Neuronal stem cell (in vitro differentiated cells): Measurements from ENCODE around the gene TCAP.

Experiments used
- DNase-seq: peaks from one replicate; pipeline ENCODE4 v3.0.0-alpha.2; 2013; ENCODE audit warnings: low spot score
- H2AFZ ChIP-seq: one replicate; pipeline ENCODE4 v1.6.1; 2013; ENCODE audit warnings: mild to moderate bottlenecking, low read length, inconsistent platforms
- H2AK5ac ChIP-seq: 2 replicates; pipeline ENCODE4 v1.6.1; 2013; ENCODE audit warnings: low read depth, mild to moderate bottlenecking, inconsistent platforms, low read length, moderate library complexity, mixed read lengths
- H2BK120ac ChIP-seq: 2 replicates; pipeline ENCODE4 v1.6.1; 2013; ENCODE audit warnings: low read depth, mild to moderate bottlenecking, inconsistent platforms, low read length, moderate library complexity, mixed read lengths
- H2BK12ac ChIP-seq: one replicate; pipeline ENCODE4 v1.6.1; 2013; ENCODE audit warnings: low read length, inconsistent platforms
- H2BK15ac ChIP-seq: 2 replicates; pipeline ENCODE4 v1.6.1; 2013; ENCODE audit warnings: mild to moderate bottlenecking, low read length, inconsistent platforms, mixed read lengths
- H2BK5ac ChIP-seq: one replicate; pipeline ENCODE4 v1.6.1; 2013; ENCODE audit warnings: inconsistent platforms, mild to moderate bottlenecking, low read length, moderate library complexity
- H3K14ac ChIP-seq: one replicate; pipeline ENCODE4 v1.6.1; 2013; ENCODE audit warnings: low read length, inconsistent platforms
- H3K18ac ChIP-seq: 2 replicates; pipeline ENCODE4 v1.6.1; 2013; ENCODE audit warnings: low read length, inconsistent platforms
- H3K23ac ChIP-seq: 2 replicates; pipeline ENCODE4 v1.6.1; 2013; ENCODE audit warnings: low read depth, mild to moderate bottlenecking, mixed read lengths, low read length, inconsistent platforms; ENCODE audit not compliant: poor library complexity
- H3K27ac ChIP-seq: replicated peaks from 3 replicates; pipeline ENCODE4 v1.5.1; 2013; ENCODE audit warnings: low read length, inconsistent platforms
- H3K27me3 ChIP-seq, 3 experiments: 2 replicates each; pipeline ENCODE4 v1.6.1; 2013; ENCODE audit warnings: low read length in 3 of 3, mild to moderate bottlenecking in 2 of 3, inconsistent platforms in 1 of 3, low read depth in 1 of 3, mixed read lengths in 1 of 3, moderate library complexity in 1 of 3; ENCODE audit not compliant: control insufficient read depth in 3 of 3, insufficient read depth in 3 of 3
- H3K36me3 ChIP-seq, 2 donors: replicated peaks in 1 of 2; 2 replicates each; pipeline ENCODE4 v1.6.1; 2013; ENCODE audit warnings: low read length in 2 of 2; ENCODE audit not compliant: control insufficient read depth in 2 of 2, insufficient read depth in 2 of 2
- H3K4ac ChIP-seq: 2 replicates; pipeline ENCODE4 v1.6.1; 2013; ENCODE audit warnings: inconsistent platforms, mild to moderate bottlenecking, low read length, moderate library complexity
- H3K4me1 ChIP-seq, 2 donors: 1 replicate in 1 of 2; 2 replicates in 1 of 2; pipeline ENCODE4 v1.6.1; 2013; ENCODE audit warnings: low read length in 2 of 2, low read depth in 1 of 2; ENCODE audit not compliant: control insufficient read depth in 2 of 2, insufficient read depth in 1 of 2
- H3K4me2 ChIP-seq: one replicate; pipeline ENCODE4 v1.6.1; 2013; ENCODE audit warnings: mild to moderate bottlenecking, low read length, inconsistent platforms; ENCODE audit not compliant: insufficient read depth, poor library complexity, severe bottlenecking
- H3K4me3 ChIP-seq, 2 donors: 2 replicates each; pipeline ENCODE4 v1.5.1; 2013; ENCODE audit warnings: low read length in 2 of 2, mild to moderate bottlenecking in 2 of 2, inconsistent platforms in 1 of 2, moderate library complexity in 1 of 2
- H3K79me1 ChIP-seq: one replicate; pipeline ENCODE4 v1.6.1; 2013; ENCODE audit warnings: low read depth, mild to moderate bottlenecking, inconsistent platforms, low read length, moderate library complexity
- H3K9ac ChIP-seq: one replicate; pipeline ENCODE4 v1.6.1; 2013; ENCODE audit warnings: mild to moderate bottlenecking, low read depth, low read length, inconsistent platforms; ENCODE audit not compliant: poor library complexity
- H3K9me3 ChIP-seq, 2 donors: replicated peaks in 1 of 2; 2 replicates each; pipeline versions ENCODE3 to v1.6.1; 2013; ENCODE audit warnings: low read length in 2 of 2, mild to moderate bottlenecking in 2 of 2, inconsistent platforms in 1 of 2, low read depth in 1 of 2, mixed read lengths in 1 of 2, moderate library complexity in 1 of 2; ENCODE audit not compliant: control insufficient read depth in 2 of 2, insufficient read depth in 1 of 2
- H4K8ac ChIP-seq: one replicate; pipeline ENCODE4 v1.6.1; 2013; ENCODE audit warnings: low read depth, mild to moderate bottlenecking, inconsistent platforms, low read length, moderate library complexity
- H4K91ac ChIP-seq: one replicate; pipeline ENCODE4 v1.6.1; 2013; ENCODE audit warnings: low read length, low read depth, mild to moderate bottlenecking, inconsistent platforms; ENCODE audit not compliant: poor library complexity
- WGBS, 2 donors: extraction: QIAGEN DNeasy Blood & Tissue Kit; methylation state at CpG; one replicate each; pipeline ENCODE4 v1.1.7; 2013; ENCODE audit warnings: missing lambda C conversion rate in 2 of 2, mixed read lengths in 1 of 2; ENCODE audit not compliant: insufficient read length in 2 of 2, insufficient replicate concordance in 1 of 2; ENCODE audit errors: extremely low coverage in 2 of 2; 5-methylcytosine and 5-hydroxymethylcytosine counted together

Gene TCAP

GRCh38 chr17:39624313-39624712 is 40.8 kb upstream of the TCAP start:
- Histone ChIP-seq H3K18ac (no peak overlapping the region), H3K4me3 (no peak overlapping the region), H2BK120ac (no peak overlapping the region), H2AFZ (no peak overlapping the region), H3K4me1 (peaks cover 11 to 16% of the 10 kb centered on the region in 2 donors), H3K9me3 (no peaks in the 10 kb centered on the region), H3K79me1 (no peaks in the 10 kb centered on the region), H3K9ac (no peak overlapping the region), H2BK12ac (no peak overlapping the region), H3K27me3 (peaks cover 2 to 75% (median 51%) of the 10 kb centered on the region in 3 experiments), H3K4ac (no peak overlapping the region), H3K23ac (no peak overlapping the region), H2BK15ac (no peak overlapping the region), H3K4me2 (no peak overlapping the region), H2AK5ac (no peak overlapping the region), H3K36me3 (no peaks in the 10 kb centered on the region), H3K27ac (no peak overlapping the region), H4K91ac (no peak overlapping the region), H2BK5ac (no peak overlapping the region), H3K14ac (no peak overlapping the region), H4K8ac (no peak overlapping the region)
- DNase-seq: no peak
- WGBS, 2 donors: no CpG with 5 or more reads among the region's 8 CpGs

- H3K14ac ChIP-seq: no peak overlapping the region
- H2AFZ ChIP-seq: no peak overlapping the region
- no peak overlapping the region for H3K18ac ChIP-seq
- no peak overlapping the region for H2BK12ac ChIP-seq
- no peak overlapping the region for H4K8ac ChIP-seq
- H2AK5ac ChIP-seq: peak overlapping the region; percentile 56
- no peak overlapping the region for H2BK120ac ChIP-seq
- DNase-seq: no peak
- no peak overlapping the region for H4K91ac ChIP-seq
- no peak overlapping the region for H3K9ac ChIP-seq
- no peak overlapping the region for H2BK15ac ChIP-seq
- H3K4me3 ChIP-seq: no peak overlapping the region
- H3K27ac ChIP-seq: no peak overlapping the region
- no peak overlapping the region for H2BK5ac ChIP-seq
- no peaks in the 10 kb centered on the region for H3K79me1 ChIP-seq
- no peak overlapping the region for H3K23ac ChIP-seq
- no peaks in the 10 kb centered on the region for H3K36me3 ChIP-seq
- no peak overlapping the region for H3K4me2 ChIP-seq
- WGBS, 2 donors: no CpG with 5 or more reads among the region's 5 CpGs
- H3K27me3 ChIP-seq: peaks cover 2 to 78% (median 48%) of the 10 kb centered on the region in 3 experiments
- peaks cover 11 to 16% of the 10 kb centered on the region in 2 donors for H3K4me1 ChIP-seq
- H3K4ac ChIP-seq: no peak overlapping the region
- H3K9me3 ChIP-seq: no peaks in the 10 kb centered on the region
These were observed 39.9 kb upstream of the TCAP start for GRCh38 chr17:39625198-39625785.

GRCh38 chr17:39626171-39627046 is 38.7 kb upstream of the TCAP start, which contains the start of gene PPP1R1B:
Gene PPP1R1B, plus strand, starts transcription at chr17:39626952. Its CDS starts 441 bp downstream, at chr17:39627393.
- Histone ChIP-seq H2BK5ac (no peak within 1 kb of the TSS), H3K4me1 (peaks cover 11 to 16% of the 10 kb centered on the region in 2 donors), H2BK12ac (peak within 1 kb of the TSS; percentile 10), H2AFZ (peak within 1 kb of the TSS; percentile 84), H3K9ac (peak within 1 kb of the TSS; percentile 78), H4K8ac (peak within 1 kb of the TSS; percentile 68), H3K36me3 (no peaks in the 10 kb centered on the region), H3K18ac (peak within 1 kb of the TSS; percentile 65), H3K4me2 (peak within 1 kb of the TSS; percentile 89), H3K4ac (no peak within 1 kb of the TSS), H3K23ac (peak within 1 kb of the TSS; percentile 52), H3K9me3 (no peaks in the 10 kb centered on the region), H4K91ac (peak within 1 kb of the TSS; percentile 54), H2BK120ac (no peak within 1 kb of the TSS), H3K14ac (peak within 1 kb of the TSS; percentile 47), H3K27ac (no peak within 1 kb of the TSS), H2AK5ac (peak within 1 kb of the TSS; percentile 56), H3K4me3 (peak within 1 kb of the TSS; percentile 40 to 77), H3K79me1 (no peaks in the 10 kb centered on the region), H3K27me3 (peaks cover 2 to 75% (median 45%) of the 10 kb centered on the region in 3 experiments), H2BK15ac (peak within 1 kb of the TSS; percentile 68)
- DNase-seq: no peak
- no CpG with 5 or more reads among the region's 29 CpGs for WGBS, 2 donors
